Liver (tissue), 9 donors: ENCODE measurements around the gene IFIT1. TPM values are rescaled to one million over a fixed set of nuclear protein-coding genes. Genes with fewer than 3 reads are reported as not detected.
A peak's percentile ranks its signal among the peaks of the same experiment; 100 is the strongest.

Source experiments
- DNase-seq: peaks from one replicate; pipeline ENCODE4 v3.0.0-alpha.2; 2017; ENCODE audit warnings: low spot score
- H3K27ac ChIP-seq, 2 donors: one replicate each; pipeline ENCODE4 v1.7.0; 2013; ENCODE audit warnings: inconsistent platforms in 2 of 2, low read length in 2 of 2, control low read depth in 1 of 2, low read depth in 1 of 2, mild to moderate bottlenecking in 1 of 2
- H3K27me3 ChIP-seq, 4 donors: one replicate each; pipeline versions ENCODE4 v1.6.1 to v1.7.0; 2013; ENCODE audit warnings: low read length in 3 of 4, inconsistent platforms in 1 of 4, mild to moderate bottlenecking in 1 of 4, moderate library complexity in 1 of 4; ENCODE audit not compliant: control insufficient read depth in 4 of 4, insufficient read depth in 4 of 4
- H3K36me3 ChIP-seq, 4 donors: one replicate each; pipeline versions ENCODE4 v1.6.1 to v1.7.0; 2013; ENCODE audit warnings: low read length in 3 of 4, mild to moderate bottlenecking in 3 of 4, low read depth in 1 of 4, moderate library complexity in 1 of 4; ENCODE audit not compliant: control insufficient read depth in 4 of 4, insufficient read depth in 3 of 4
- H3K4me1 ChIP-seq, 4 donors: one replicate each; pipeline versions ENCODE4 v1.6.1 to v1.7.0; 2013; ENCODE audit warnings: low read length in 3 of 4, mild to moderate bottlenecking in 3 of 4, moderate library complexity in 1 of 4; ENCODE audit not compliant: control insufficient read depth in 4 of 4, insufficient read depth in 4 of 4
- H3K4me3 ChIP-seq, 3 donors: one replicate each; pipeline versions ENCODE4 v1.6.1 to v1.7.0; 2013; ENCODE audit warnings: low read length in 3 of 3, control low read depth in 1 of 3, low read depth in 1 of 3, mild to moderate bottlenecking in 1 of 3
- H3K9ac ChIP-seq, 2 donors: one replicate each; pipeline ENCODE4 v1.7.0; 2013; ENCODE audit warnings: low read length in 2 of 2, mild to moderate bottlenecking in 2 of 2, moderate library complexity in 2 of 2, control low read depth in 1 of 2, low read depth in 1 of 2
- H3K9me3 ChIP-seq, 4 donors: one replicate each; pipeline versions ENCODE4 v1.6.1 to v1.7.0; 2013; ENCODE audit warnings: low read length in 3 of 4; ENCODE audit not compliant: control insufficient read depth in 4 of 4
- CTCF ChIP-seq: fragments of 150-350 bp; IDR thresholded peaks from 2 replicates; pipeline ENCODE4 v1.5.1; 2017; ENCODE audit warnings: improper control_type of control experiment, low read depth, low read length; ENCODE audit not compliant: missing input control
- EGR1 ChIP-seq, 2 donors: IDR thresholded peaks; 2 replicates each; pipeline ENCODE4 v1.6.1; 2016 to 2018; ENCODE audit warnings: antibody characterized with exemption in 2 of 2, low read depth in 2 of 2
- FOXA1 ChIP-seq: IDR thresholded peaks from 2 replicates; pipeline ENCODE4 v1.6.1; 2016; ENCODE audit warnings: antibody characterized with exemption
- FOXA2 ChIP-seq: IDR thresholded peaks from 2 replicates; pipeline ENCODE4 v1.6.1; 2016; ENCODE audit warnings: antibody characterized with exemption
- HNF4A ChIP-seq, 2 donors: conservative IDR thresholded peaks; 2 replicates each; pipeline ENCODE4 v1.6.1; 2016; ENCODE audit warnings: antibody characterized with exemption in 2 of 2, mild to moderate bottlenecking in 2 of 2
- HNF4G ChIP-seq: IDR thresholded peaks from 2 replicates; pipeline ENCODE4 v1.6.1; 2016; ENCODE audit warnings: antibody characterized with exemption
- JUND ChIP-seq, 2 donors: IDR thresholded peaks; 2 replicates each; pipeline ENCODE4 v1.6.1; 2016; ENCODE audit warnings: antibody characterized with exemption in 2 of 2
- NR2F2 ChIP-seq: IDR thresholded peaks from 2 replicates; pipeline ENCODE4 v1.6.1; 2016; ENCODE audit warnings: antibody characterized with exemption
- RAD21 ChIP-seq, 2 donors: IDR thresholded peaks; 2 replicates each; pipeline ENCODE4 v1.6.1; 2016; ENCODE audit warnings: antibody characterized with exemption in 2 of 2, mild to moderate bottlenecking in 2 of 2
- REST ChIP-seq: IDR thresholded peaks from 2 replicates; pipeline ENCODE4 v1.6.1; 2016; ENCODE audit warnings: antibody characterized with exemption, mild to moderate bottlenecking
- RXRA ChIP-seq, 2 donors: IDR thresholded peaks; 2 replicates each; pipeline ENCODE4 v1.6.1; 2017 to 2018; ENCODE audit warnings: antibody characterized with exemption in 2 of 2, mild to moderate bottlenecking in 1 of 2
- SP1 ChIP-seq: IDR thresholded peaks from 2 replicates; pipeline ENCODE4 v1.6.1; 2018; ENCODE audit warnings: antibody characterized with exemption, mild to moderate bottlenecking
- TAF1 ChIP-seq: conservative IDR thresholded peaks from 2 replicates; pipeline ENCODE4 v1.6.1; 2016; ENCODE audit warnings: antibody characterized with exemption, mild to moderate bottlenecking
- YY1 ChIP-seq: IDR thresholded peaks from 2 replicates; pipeline ENCODE4 v1.6.1; 2016; ENCODE audit warnings: antibody characterized with exemption, mild to moderate bottlenecking
- WGBS: extraction: QIAGEN DNeasy Blood & Tissue Kit; methylation state at CpG from one replicate; pipeline ENCODE4 v1.1.7; 2013; 5-methylcytosine and 5-hydroxymethylcytosine counted together
- polyA plus RNA-seq, 2 donors: library from polyadenylated mRNA; stranded (reverse) in 1 of 2; unstranded in 1 of 2; fragments of 200-250 nt in 1 of 2; fragments of >200 nt in 1 of 2; fragmentation: Nextera tagmentation in 1 of 2; extraction: Ambion mirVana in 1 of 2; gene quantifications; one replicate each; pipeline versions ENCODE4 v1.2.1 to v1.2.3, GENCODE V29; 2013 to 2015
- total RNA-seq, 2 donors: library from RNA; depleted of rRNA; stranded (reverse); fragments of >200 nt; gene quantifications; one replicate each; pipeline ENCODE4 v1.2.3, GENCODE V29; 2014
- TF ChIP-seq, protein P1 (sequence below): IDR thresholded peaks from 2 replicates; pipeline ENCODE4 v1.6.1; 2016; ENCODE audit warnings: antibody characterized with exemption
- TF ChIP-seq, protein P2 (sequence below): IDR thresholded peaks from 2 replicates; pipeline ENCODE4 v1.6.1; 2016; ENCODE audit warnings: antibody characterized with exemption
- donor health status: healthy.
- donor health status: healthy.
- donor health status: healthy.
- donor health status: healthy.
- donor health status: healthy.

Gene IFIT1
- total and polyA plus RNA-seq, 4 donors = 8.1 to 17.5 (median 11.6) TPM

- H3K27me3 ChIP-seq = no peaks in the 10 kb centered on the region
- H3K9me3 ChIP-seq = no peaks in the 10 kb centered on the region
- WGBS = 97% methylated on average over 2 of the region's 2 CpGs
- no peak for TF ChIP-seq REST
- no peak for TF ChIP-seq TAF1
- no peak for TF ChIP-seq FOXA1
- TF ChIP-seq EGR1 (IDR thresholded peaks at IDR 0.05; ENCODE audit: low read depth in 2 of 2) = no peak
- TF ChIP-seq NR2F2 = no peak
- TF ChIP-seq, protein P1, sequence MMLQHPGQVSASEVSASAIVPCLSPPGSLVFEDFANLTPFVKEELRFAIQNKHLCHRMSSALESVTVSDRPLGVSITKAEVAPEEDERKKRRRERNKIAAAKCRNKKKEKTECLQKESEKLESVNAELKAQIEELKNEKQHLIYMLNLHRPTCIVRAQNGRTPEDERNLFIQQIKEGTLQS = no peak
- no peak for TF ChIP-seq SP1
- TF ChIP-seq, protein P2, sequence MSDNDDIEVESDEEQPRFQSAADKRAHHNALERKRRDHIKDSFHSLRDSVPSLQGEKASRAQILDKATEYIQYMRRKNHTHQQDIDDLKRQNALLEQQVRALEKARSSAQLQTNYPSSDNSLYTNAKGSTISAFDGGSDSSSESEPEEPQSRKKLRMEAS = no peak
- no peak for TF ChIP-seq CTCF
- no peak for TF ChIP-seq FOXA2
- TF ChIP-seq RAD21 (IDR thresholded peaks at IDR 0.05) = no peak
- TF ChIP-seq RXRA (IDR thresholded peaks at IDR 0.05) = no peak
- TF ChIP-seq YY1 = no peak
- TF ChIP-seq HNF4G = no peak
- TF ChIP-seq JUND (IDR thresholded peaks at IDR 0.05) = no peak
- no peak for TF ChIP-seq HNF4A (conservative IDR thresholded peaks at IDR 0.05)
- no peak overlapping the region for H3K4me3 ChIP-seq
- peaks cover 3 to 39% (median 18%) of the 10 kb centered on the region in 4 donors for H3K4me1 ChIP-seq
- DNase-seq = no peak
- H3K36me3 ChIP-seq = no peaks in the 10 kb centered on the region
- no peak overlapping the region for H3K9ac ChIP-seq
- H3K27ac ChIP-seq = no peak overlapping the region
These were observed 2.7 kb downstream of the IFIT1 start for GRCh38 chr10:89395141-89395540.

- 38% methylated on average over 5 of the region's 5 CpGs for WGBS
- H3K9me3 ChIP-seq = no peaks in the 10 kb centered on the region
- H3K27ac ChIP-seq = peak overlapping the region in 1 of 2 donors; percentile 41
- no peak overlapping the region for H3K4me3 ChIP-seq
- H3K27me3 ChIP-seq = no peaks in the 10 kb centered on the region
- H3K36me3 ChIP-seq = peaks cover 0 to 10% (median 5%) of the 10 kb centered on the region in 4 donors
- H3K4me1 ChIP-seq = peaks cover 1 to 20% (median 12%) of the 10 kb centered on the region in 4 donors
- H3K9ac ChIP-seq = no peak overlapping the region
- TF ChIP-seq RXRA (IDR thresholded peaks at IDR 0.05) (peak in 1 of 2 donors; percentile 66), FOXA2 (peak; percentile 62), RAD21 (IDR thresholded peaks at IDR 0.05) (peak; percentile 18 to 28), SP1 (peak; percentile 36), HNF4A (conservative IDR thresholded peaks at IDR 0.05) (peak; percentile 72 to 74), HNF4G (peak; percentile 20), NR2F2 (no peak), JUND (IDR thresholded peaks at IDR 0.05) (peak in 1 of 2 donors; percentile 11)
- TF ChIP-seq, protein P1 = no peak
- DNase-seq = no peak
These were observed 5.8 kb downstream of the IFIT1 start for GRCh38 chr10:89398003-89398749.
